Measurements from ENCODE around the gene CDCP2. TPM values are rescaled to one million over a fixed set of nuclear protein-coding genes. Genes with fewer than 3 reads are reported as not detected.

CDCP2 gene
- total RNA-seq, 2 donors from 2014 or later: 0.23 TPM; not detected in 1

DNA sequence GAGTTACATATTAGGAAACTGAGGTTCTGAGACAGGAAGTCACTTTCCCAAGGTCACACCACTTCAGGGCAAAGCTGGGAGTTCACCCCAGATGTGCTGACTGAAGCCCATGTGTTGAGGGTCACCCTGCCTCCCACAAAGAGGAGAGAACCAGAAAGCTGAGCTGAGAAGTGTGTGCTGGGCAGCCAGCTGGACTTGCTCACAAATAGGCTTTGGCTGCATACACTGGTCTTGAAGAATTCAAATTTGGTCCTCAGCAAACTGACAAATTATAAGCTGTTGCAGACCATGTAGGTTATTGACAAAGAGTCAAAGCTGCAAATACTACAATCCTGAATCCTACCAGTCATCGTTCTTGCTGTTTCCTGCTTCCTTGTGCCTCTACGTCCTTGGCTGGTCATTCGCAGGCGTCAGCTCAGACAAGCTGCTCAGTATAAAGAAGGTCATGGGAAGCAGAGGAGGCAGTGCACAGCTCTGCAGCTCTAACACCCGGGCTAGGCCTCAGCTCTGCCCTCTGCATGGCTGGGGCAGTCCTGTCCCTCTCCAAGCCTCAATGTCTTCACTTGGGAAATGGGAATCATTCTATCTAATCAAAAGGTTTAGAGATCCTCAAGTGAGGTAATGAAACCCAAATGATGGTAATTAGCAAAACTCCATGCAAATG lies 40.0 kb downstream of the CDCP2 start:
- no peak for DNase-seq (ENCODE audit: low spot score)

DNA sequence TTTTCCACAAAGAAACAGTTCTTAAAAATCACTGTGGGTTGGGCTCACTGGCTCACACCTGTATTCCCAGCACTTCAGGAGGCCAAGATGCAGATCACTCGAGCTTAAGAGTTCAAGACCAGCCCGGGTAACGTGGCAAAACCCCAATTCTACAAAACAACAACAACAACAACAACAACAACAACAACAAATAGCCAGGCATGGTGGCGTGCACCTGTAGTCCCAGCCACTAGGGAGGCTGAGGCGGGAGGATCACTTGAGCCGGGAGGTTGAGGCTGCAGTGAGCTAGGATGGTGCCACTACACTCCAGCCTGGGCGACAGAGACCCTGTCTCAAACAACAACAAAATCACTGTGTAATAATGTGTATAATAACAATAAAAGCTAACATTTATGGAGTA lies 40.8 kb downstream of the CDCP2 start:
- H3K4me3 ChIP-seq: no peak overlapping the region
- H3K27ac ChIP-seq: no peak overlapping the region
- no peaks in the 10 kb centered on the region for H3K36me3 ChIP-seq
- TF ChIP-seq, protein P1, sequence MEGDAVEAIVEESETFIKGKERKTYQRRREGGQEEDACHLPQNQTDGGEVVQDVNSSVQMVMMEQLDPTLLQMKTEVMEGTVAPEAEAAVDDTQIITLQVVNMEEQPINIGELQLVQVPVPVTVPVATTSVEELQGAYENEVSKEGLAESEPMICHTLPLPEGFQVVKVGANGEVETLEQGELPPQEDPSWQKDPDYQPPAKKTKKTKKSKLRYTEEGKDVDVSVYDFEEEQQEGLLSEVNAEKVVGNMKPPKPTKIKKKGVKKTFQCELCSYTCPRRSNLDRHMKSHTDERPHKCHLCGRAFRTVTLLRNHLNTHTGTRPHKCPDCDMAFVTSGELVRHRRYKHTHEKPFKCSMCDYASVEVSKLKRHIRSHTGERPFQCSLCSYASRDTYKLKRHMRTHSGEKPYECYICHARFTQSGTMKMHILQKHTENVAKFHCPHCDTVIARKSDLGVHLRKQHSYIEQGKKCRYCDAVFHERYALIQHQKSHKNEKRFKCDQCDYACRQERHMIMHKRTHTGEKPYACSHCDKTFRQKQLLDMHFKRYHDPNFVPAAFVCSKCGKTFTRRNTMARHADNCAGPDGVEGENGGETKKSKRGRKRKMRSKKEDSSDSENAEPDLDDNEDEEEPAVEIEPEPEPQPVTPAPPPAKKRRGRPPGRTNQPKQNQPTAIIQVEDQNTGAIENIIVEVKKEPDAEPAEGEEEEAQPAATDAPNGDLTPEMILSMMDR (IDR thresholded peaks at IDR 0.05): no peak
- TF ChIP-seq POLR2AphosphoS5 (IDR thresholded peaks at IDR 0.05) (no peak), POLR2A (IDR thresholded peaks at IDR 0.05) (no peak)
- DNase-seq (ENCODE audit: low spot score): no peak
- intact Hi-C loops (cut with DNase I): no loop called here
- WGBS: 92% methylated on average over 7 of the region's 7 CpGs
- H3K4me1 ChIP-seq (replicated peaks): no peaks in the 10 kb centered on the region
- H3K9me3 ChIP-seq: no peaks in the 10 kb centered on the region
- H3K27me3 ChIP-seq (replicated peaks; ENCODE audit: insufficient read depth): no peaks in the 10 kb centered on the region

More for the DNA sequence above, 40.0 kb downstream of the CDCP2 start:
- Histone ChIP-seq H3K27me3 (replicated peaks; ENCODE audit: insufficient read depth) (no peaks in the 10 kb centered on the region), H3K27ac (no peak overlapping the region), H3K4me3 (no peak overlapping the region), H3K36me3 (no peaks in the 10 kb centered on the region), H3K9me3 (no peaks in the 10 kb centered on the region), H3K4me1 (replicated peaks) (no peaks in the 10 kb centered on the region)
- no peak for TF ChIP-seq POLR2AphosphoS5 (IDR thresholded peaks at IDR 0.05)
- TF ChIP-seq, protein P1 (IDR thresholded peaks at IDR 0.05): no peak
- no peak for TF ChIP-seq POLR2A (IDR thresholded peaks at IDR 0.05)
- intact Hi-C loops (cut with DNase I): no loop called here
- 73% methylated on average over 5 of the region's 5 CpGs for WGBS

DNA sequence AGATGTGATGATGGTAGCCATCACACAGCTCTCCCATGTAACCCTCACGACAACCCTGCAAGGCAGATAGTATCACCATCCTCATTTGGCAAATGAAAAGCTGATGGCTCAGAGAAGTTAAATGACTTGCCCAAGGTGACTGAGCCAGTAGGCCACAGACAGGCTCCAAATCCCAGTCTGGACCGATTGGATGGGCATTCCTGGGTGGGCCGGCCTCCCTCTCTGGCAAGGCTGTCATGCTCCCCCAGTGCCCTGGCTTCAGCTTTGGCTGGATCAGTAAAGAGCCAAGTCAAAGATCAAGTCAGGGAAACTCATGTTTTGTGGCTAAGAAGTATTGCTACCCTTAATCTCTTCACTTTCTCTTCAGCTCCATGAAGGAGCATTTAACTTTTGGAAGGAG lies 41.2 kb downstream of the CDCP2 start:
- no peak overlapping the region for H3K4me3 ChIP-seq
- intact Hi-C loops (cut with DNase I): no loop called here
- WGBS: 89% methylated on average over 3 of the region's 3 CpGs
- no peaks in the 10 kb centered on the region for H3K36me3 ChIP-seq
- H3K27ac ChIP-seq: no peak overlapping the region
- H3K9me3 ChIP-seq: no peaks in the 10 kb centered on the region
- H3K27me3 ChIP-seq (replicated peaks; ENCODE audit: insufficient read depth): no peaks in the 10 kb centered on the region
- H3K4me1 ChIP-seq (replicated peaks): no peaks in the 10 kb centered on the region
- TF ChIP-seq, protein P1 (IDR thresholded peaks at IDR 0.05): no peak
- no peak for TF ChIP-seq POLR2A (IDR thresholded peaks at IDR 0.05)
- TF ChIP-seq POLR2AphosphoS5 (IDR thresholded peaks at IDR 0.05): no peak
- DNase-seq (ENCODE audit: low spot score): no peak

DNA sequence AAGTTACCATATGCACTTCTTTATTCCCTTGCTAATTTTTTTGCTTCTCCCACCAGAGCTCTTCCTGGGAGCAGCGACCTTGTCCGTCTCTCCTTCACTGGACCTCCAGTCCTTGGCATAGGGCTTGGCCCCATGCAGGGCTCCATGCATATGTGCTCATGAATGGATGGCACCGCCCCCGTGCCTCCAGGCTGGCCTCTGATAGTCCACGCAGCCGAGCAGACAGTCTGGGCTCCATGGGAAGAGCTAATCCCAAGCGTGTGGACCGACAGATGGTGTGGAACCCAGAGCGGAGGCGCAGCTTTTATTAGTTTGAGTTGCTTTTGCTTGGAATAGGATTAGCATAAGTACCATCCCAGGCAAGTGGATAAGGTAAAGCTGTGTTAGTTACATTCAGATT lies 41.8 kb downstream of the CDCP2 start:
- Histone ChIP-seq H3K27ac (no peak overlapping the region), H3K4me1 (replicated peaks) (no peaks in the 10 kb centered on the region), H3K27me3 (replicated peaks; ENCODE audit: insufficient read depth) (no peaks in the 10 kb centered on the region), H3K4me3 (no peak overlapping the region), H3K9me3 (no peaks in the 10 kb centered on the region), H3K36me3 (no peaks in the 10 kb centered on the region)
- intact Hi-C loops (cut with DNase I): no loop called here
- no peak for DNase-seq (ENCODE audit: low spot score)
- WGBS: 97% methylated on average over 10 of the region's 10 CpGs
- TF ChIP-seq POLR2AphosphoS5 (IDR thresholded peaks at IDR 0.05): no peak

DNA sequence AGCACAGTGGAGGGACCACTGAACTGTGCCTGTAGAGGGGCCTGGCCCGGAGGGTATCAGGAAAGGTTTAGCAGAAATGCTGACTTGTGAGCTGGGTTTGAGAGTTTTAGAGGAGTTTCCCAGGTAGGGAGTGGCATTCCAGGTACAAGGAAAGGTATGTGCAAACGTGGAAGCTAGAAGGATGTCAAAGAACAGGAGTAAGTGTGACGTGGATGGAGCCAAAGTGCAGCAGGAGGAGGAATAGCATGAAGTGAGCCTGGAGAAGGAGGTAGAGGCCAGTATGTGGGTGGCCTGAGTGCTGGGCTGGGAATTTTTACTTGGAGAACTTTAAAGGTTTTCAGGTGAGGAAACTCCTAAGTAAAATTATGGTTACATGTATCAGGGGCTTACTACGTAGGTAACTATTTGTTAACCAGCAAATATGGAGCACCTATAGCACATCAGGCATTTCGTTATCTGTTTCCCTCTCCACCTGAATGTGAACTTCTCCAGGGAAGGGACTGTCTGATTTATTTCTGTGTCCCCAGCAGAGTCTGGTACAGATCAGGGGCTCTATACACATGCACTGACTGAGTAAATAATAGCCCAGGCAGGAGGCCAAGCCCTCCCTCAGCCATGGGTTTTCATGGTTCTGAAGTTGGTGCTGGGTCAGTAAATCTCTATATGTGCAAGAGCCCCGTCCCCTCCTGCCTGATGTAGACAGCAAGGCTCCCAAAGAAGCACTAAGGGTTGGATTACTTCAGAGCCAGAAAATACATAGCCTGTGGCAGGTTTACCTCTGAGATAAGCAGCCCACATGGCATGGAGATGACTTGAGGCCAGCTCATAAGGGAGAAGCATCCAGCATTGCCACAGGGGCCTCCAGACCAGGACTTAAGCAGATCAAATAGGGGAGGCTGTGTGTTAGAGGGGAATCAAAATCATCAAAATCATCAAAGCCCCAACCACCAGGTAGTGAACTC lies 43.4 kb downstream of the CDCP2 start:
- WGBS: 81% methylated on average over 6 of the region's 6 CpGs
- Histone ChIP-seq H3K9me3 (no peaks in the 10 kb centered on the region), H3K4me1 (replicated peaks) (no peaks in the 10 kb centered on the region), H3K27ac (no peak overlapping the region), H3K27me3 (replicated peaks; ENCODE audit: insufficient read depth) (no peaks in the 10 kb centered on the region), H3K36me3 (no peaks in the 10 kb centered on the region), H3K4me3 (no peak overlapping the region)
- TF ChIP-seq POLR2A (IDR thresholded peaks at IDR 0.05) (no peak), POLR2AphosphoS5 (IDR thresholded peaks at IDR 0.05) (no peak)
- TF ChIP-seq, protein P1 (IDR thresholded peaks at IDR 0.05): no peak
- intact Hi-C loops (cut with DNase I): no loop called here
- DNase-seq (ENCODE audit: low spot score): no peak

All from prostate gland (tissue), 2 donors.